GM12873 (cell line): Measurements from ENCODE around the gene TAT.

ENCODE experiments used
- TF ChIP-seq, protein P1 (sequence below): IDR thresholded peaks from 2 replicates; pipeline ENCODE4 v1.5.1; 2012; ENCODE audit warnings: low read depth, mild to moderate bottlenecking, moderate library complexity, low read length, control low read depth; ENCODE audit not compliant: insufficient read depth; ENCODE audit errors: missing control alignments

TAT gene

DNA sequence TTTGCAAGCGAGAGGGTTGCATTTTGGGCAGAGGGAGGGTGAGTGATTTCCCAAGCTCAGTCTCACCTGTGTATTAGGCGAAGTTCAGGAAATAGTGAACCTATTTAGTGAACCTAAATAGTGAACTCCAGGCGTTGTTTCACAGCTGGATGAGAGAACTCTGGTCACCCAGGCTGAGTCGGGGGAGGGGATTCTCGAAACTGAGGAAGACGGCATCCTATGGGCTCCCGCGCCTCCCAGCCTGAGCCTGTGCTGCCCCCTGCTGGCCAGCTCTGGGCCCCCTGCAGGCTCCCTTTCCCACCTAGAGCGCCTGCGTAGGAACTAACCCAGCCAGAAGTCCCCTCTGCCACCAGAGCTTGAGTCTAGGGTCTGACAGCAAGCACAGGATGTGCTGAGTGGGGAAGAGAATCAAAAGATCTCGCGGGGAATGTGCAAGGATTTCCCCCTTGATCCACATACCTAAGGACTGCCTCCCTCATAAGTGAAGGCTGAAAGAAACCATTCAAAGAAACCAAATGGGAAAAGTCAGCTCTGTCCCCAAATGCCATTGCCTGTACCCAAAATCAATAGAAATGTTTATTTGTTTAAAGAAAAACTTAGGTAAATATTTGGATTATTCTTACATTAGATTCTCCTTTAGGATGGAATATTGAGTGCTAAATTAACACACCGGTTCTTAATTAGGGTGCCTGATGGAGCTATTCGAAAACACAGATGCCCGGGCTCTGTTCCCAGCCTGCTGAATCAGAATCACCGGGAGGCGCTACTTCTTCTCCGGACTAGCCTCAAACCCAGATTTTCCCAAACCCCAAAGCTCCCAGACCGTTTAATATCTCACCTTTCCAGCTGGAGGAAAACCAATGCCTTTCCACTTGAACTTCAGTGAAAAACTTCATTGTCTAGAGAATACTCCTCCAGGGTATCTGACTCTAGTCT, 34.3 kb upstream of the TAT start:
- TF ChIP-seq, protein P1, sequence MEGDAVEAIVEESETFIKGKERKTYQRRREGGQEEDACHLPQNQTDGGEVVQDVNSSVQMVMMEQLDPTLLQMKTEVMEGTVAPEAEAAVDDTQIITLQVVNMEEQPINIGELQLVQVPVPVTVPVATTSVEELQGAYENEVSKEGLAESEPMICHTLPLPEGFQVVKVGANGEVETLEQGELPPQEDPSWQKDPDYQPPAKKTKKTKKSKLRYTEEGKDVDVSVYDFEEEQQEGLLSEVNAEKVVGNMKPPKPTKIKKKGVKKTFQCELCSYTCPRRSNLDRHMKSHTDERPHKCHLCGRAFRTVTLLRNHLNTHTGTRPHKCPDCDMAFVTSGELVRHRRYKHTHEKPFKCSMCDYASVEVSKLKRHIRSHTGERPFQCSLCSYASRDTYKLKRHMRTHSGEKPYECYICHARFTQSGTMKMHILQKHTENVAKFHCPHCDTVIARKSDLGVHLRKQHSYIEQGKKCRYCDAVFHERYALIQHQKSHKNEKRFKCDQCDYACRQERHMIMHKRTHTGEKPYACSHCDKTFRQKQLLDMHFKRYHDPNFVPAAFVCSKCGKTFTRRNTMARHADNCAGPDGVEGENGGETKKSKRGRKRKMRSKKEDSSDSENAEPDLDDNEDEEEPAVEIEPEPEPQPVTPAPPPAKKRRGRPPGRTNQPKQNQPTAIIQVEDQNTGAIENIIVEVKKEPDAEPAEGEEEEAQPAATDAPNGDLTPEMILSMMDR: peak; percentile 99

DNA sequence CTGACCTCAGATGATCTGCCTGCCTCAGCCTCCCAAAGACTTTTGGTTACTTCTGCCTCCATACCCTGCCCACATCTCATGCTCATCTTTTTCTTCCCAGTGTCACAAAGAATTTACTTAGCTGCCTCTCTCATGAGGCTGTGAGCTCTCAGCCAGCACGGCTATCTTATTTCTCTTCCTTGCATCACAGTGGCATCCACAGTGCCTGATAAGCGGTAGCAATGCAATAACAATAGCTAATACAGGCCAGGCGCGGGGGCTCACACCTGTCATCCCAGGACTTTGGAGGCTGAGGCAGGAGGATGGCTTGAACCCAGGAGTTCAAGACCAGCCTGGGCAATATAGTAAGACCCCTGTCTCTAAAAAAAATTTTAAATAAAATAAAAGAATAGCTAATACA, 33.6 kb upstream of the TAT start:
- TF ChIP-seq, protein P1: no peak

DNA sequence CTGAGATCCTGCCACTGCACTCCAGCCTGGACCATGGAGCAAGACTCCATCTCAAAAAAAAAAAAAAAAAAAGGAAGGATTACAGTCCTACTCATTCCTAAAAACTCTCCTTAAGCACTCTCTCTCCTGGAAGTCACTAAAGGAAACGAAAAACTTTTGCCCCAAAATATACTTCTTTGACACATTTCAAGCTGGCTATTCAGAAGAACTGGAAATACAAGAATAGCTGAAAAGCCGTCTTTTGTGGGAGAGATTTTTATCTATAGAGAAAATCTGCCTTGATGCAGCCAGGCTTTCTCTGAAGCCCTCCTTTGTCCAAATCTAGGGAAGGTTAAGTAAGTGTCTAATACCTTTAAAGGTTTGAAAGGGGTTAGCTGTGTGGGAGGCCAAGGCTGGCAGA, 32.2 kb upstream of the TAT start:
- TF ChIP-seq, protein P1: no peak

DNA sequence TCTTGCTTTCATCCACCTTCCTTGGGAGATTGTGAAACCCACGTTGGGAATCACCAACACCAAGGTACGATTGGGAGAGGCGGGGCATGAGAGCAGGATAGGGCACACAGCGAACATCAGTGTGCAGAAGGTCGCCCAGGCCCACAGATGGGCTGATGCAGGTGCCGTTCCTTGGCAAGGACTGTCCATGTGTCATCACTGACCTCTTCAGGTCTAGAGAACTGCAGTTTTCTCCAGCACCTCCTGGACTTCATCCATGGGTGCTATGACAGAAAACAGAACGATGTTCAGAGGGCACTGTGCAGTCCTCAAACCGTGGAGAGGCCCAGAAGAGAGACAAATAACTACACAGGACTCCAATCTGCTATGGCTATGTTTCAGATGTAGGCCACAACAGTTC, 23.9 kb upstream of the TAT start:
- TF ChIP-seq, protein P1: no peak

DNA sequence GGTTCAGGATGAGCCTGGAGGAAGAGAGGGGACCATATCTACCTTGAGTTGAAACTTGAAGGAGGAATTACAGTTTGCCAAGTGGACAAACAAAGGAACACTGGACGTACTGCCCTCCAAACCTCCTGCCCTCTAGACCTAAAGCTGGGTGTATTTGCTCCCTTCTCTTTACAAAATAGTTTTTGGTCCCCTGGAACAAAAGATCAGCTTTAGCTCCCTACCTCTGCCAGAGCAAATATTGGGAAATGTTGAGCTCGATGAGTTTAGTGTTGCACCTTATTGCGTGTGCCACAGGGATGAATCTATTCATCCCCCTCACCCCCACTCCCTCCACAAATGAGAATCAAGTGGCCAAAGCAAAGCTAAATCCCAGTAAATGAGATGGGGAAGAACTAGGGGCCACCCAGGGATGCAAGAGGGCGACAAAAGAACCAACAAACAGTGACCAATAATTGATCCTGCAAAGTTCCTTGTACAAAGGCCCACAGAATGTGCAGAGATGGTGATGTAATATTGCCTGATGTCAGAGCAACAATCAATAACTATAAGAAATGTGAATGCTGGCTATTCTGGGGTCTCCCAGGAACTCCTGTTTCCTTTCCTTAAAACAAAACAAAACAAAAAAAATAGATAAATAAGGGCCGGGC, 17.2 kb upstream of the TAT start:
- TF ChIP-seq, protein P1: no peak

DNA sequence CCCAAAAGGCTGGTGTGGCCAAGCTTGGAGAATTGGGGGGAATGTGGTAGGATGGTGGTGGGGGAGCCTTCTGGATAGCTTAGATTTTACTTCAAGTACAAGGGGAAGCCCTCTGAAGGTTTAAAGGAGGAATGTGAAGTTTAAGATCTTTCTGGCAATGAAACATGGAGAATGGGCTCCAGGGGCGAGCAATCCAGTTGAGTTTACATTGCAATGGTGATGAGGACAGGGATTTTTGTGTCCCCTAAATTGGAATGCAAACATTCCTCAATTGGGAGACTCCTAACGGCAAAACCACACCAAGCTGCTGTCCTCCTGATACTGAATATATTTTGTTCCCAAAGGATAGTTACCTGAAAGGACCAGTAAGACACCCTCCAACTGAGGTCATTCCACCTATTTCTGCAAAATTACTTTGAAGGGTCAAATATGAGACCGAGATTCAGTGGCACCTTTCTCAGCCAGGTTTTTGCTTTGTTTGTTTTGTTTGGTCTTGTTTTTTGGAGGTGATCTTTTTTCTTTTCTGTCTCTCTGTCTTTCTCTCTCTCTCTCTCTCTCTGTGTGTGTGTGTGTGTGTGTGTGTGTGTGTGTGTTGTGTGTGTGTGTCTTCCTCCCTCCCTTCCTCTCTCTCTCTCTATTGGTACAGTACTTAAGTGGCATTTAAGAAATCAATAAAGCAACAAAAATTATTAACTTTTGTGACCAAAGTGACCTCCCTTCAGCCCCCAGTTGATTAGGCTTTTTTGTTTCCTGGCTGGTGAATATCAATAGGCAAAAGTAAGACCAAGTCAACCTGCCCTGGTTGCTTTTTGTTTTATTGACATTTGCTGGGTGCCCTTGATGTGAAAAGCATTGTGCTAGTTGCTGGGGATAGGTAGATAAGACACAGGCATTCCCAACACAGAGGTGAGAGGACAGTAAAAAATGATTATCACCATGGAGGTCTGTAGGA, 16.4 kb upstream of the TAT start:
- TF ChIP-seq, protein P1: no peak
